ENCODE measurements around the gene TRIP6.

The TRIP6 gene

GRCh38 chr7:100867040-100867775, at the start of gene TRIP6:
Gene TRIP6, plus strand, starts transcription at chr7:100867387. Its CDS starts 111 bp downstream, at chr7:100867498.
- DNase-seq = peak; percentile 86

GRCh38 chr7:100818366-100818765, 48.8 kb upstream of the TRIP6 start:
- DNase-seq = no peak

GRCh38 chr7:100818825-100819224, 48.4 kb upstream of the TRIP6 start:
- DNase-seq = no peak

DNA sequence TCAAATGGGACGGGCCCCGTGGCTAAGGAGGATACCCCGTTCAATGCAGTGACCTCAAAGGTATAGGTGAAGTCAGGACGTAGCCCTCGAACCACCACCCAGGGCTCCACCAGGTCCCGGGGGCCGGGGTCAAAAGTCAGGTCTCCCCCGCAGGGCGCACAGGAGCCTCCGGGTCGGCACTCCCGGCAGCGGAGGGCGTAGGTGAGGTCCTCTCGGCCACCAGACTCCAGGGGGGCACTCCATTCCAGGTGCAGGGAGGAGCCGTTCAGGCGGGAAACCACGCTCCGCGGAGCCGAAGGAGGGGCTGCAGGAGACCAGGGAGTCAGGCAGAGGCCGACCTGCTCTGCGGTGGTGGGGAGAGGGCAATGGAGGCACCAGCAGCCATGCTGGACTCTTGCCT, 47.6 kb upstream of the TRIP6 start:
- DNase-seq = no peak

- no peak for DNase-seq
Measured at GRCh38 chr7:100822236-100823139, 44.7 kb upstream of the TRIP6 start.

GRCh38 chr7:100823140-100823525, 44.1 kb upstream of the TRIP6 start:
- DNase-seq = no peak

- DNase-seq = no peak
Measured at GRCh38 chr7:100823534-100823933, 43.7 kb upstream of the TRIP6 start.

GRCh38 chr7:100824499-100825214, 42.5 kb upstream of the TRIP6 start:
- no peak for DNase-seq

DNA sequence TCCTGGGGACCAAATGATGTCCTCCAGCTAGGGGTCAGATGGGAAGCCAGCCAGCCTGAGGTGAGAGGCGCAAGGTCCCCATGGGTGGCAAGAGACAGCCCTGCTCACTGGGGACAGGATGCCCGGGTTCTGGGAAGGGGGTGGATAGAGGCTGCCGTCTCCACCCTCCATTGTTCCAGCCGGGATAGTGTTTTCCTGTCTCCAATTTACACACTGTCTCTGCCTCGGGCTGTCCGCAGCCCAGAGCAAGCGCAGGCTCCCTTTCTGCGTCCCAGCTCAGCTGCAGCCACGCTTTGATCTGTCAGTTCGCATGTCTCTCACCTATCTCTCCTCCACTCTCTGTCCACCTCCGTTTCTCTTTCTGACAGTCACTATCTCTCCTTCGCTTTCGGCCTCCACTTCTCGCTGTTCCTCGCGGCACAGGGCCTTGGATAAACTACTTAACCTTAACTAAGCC, 41.9 kb upstream of the TRIP6 start:
- no peak for DNase-seq

DNA sequence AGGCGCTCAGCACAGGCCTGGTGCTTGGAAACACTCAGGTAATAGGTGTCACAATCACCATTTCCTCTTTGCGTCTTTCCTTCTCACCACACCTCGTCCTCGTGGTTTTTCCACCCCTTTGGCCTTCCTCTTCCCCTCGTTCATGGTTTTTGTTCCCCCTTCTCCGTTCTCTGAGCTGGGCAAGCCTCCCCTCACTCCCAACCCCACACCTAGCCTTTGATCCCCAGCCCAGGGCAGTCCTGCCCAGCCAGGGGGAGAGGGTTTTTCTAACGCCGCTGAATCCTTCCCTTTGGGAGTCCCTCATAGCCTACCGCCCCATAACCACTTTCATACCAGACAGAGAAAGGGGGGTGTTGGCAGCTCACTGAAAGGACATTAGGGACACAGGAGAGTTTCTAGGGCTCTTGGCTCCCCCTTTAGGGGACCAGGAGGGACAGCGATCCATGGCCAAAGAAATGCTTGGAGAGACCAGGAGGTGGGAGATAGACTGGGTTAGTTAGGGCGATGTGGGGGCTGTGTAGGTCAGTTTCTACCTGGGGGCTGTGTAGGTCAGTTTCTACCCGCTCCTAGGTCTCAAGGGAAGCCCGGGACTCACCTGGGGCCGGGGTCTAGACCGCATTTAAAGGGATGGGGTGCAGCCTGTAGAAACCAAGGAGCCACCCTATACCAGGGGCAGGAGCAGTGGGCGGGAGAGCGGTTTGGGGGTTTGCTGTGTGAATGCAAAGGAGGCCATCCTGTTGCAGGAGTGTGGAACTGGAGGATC, 41.3 kb upstream of the TRIP6 start:
- DNase-seq = no peak

- no peak for DNase-seq
Measured at GRCh38 chr7:100826514-100827329, 40.5 kb upstream of the TRIP6 start.

- DNase-seq = peak; percentile 26
Measured at GRCh38 chr7:100827330-100828226, 39.6 kb upstream of the TRIP6 start, which contains the start of gene EPHB4. Gene EPHB4, minus strand, starts transcription at chr7:100827523. Its CDS starts 493 bp downstream, at chr7:100827030.

- DNase-seq = no peak
Measured at GRCh38 chr7:100829150-100829716, 38.0 kb upstream of the TRIP6 start.

GRCh38 chr7:100830396-100830795, 36.8 kb upstream of the TRIP6 start:
- no peak for DNase-seq

DNA sequence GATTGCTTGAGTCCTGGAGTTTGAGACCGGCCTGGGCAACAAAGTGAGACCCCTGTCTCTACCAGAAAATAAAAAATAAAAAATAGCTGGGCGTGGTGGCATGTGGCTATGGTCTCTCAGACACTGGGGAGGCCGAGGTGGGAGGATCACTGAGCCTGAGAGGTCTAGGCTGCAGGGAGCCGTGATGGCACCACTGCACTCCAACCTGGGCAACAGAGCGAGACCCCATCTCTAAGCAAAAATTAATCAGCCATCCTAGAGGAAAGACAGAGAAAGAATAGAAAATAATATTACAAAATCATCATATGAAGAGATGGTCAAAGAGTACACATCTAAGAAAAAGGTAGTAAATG, 34.9 kb upstream of the TRIP6 start:
- DNase-seq = no peak

DNA sequence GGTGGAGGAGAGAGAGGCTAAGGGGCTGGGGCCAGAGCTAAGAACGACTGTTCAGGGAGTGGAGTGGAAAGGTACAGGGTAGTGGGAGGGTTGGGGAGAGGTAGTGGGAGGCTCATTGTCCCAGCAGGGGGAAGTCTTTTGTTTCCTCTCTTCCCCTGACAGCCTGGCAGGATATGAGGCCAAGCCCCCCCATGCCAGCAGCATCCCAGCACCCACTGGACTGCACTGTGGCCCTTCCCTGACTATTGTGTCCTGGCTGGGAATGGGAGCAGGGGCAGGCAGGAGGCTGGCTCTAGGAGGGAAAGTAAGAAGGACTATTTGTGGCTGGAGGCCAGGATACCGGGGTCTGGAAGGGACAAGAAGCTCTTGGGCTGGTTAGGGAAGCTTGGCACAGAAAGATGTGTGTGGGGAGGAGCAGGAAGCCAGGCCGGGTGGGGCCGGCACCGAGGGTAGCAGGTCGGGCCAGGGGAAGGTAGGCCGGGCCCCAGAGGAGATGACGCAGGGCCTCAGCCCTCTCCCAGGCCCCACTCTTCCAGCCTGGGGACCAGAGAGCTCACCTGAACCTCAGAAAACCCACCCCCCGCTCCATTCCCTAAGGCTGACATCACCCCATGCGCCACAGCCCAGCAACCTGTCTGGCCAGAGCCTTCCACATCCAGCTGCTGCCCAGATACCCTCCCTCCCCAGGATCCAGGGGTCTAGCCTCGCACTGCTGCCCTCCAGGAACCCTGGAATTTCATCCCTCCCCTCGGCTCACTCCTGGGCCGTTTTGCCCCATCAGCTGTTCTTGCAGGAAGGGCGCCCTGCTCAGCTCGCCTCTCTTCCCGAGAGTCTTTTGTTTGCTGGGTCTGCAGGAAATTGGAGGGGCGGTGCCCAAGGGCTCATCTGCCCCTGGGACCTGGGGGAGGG, 31.0 kb upstream of the TRIP6 start:
- DNase-seq = no peak

GRCh38 chr7:100836812-100837098, 30.4 kb upstream of the TRIP6 start:
- DNase-seq = no peak

DNA sequence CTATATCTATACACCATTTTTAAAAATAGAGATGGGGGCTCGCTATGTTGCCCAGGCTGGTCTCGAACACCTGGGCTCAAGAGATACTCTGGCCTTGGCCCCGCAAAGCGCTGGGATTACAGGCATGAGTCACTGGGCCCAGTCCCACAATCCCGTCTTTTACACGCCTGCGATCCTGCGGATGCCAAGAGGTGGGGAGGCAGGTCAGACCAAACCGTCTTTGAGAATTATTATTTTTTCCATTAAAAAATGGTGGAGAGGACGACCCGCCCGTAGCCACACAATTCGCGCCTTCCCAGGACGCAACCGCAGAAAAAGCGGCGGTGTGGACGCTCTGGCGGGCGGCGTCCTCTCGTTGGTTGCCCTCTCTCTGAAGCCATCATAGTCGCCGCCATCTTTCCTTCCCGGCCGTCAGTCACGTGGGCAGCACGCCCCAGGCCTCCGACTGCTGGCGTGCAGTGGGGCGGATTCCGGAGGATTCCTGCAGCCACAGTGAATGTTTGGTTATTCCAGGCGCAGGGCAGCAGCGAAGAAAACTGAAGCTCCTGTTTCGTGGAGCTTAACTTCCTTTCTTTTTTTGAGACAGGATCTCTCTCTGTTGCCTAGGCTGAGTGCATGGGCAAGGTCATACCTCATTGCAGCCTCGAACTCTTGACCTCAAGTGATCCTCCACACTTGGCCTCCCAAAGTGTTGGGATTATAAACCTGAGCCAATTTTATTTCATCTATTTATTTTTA, 29.9 kb upstream of the TRIP6 start:
- DNase-seq = peak; percentile 84

DNA sequence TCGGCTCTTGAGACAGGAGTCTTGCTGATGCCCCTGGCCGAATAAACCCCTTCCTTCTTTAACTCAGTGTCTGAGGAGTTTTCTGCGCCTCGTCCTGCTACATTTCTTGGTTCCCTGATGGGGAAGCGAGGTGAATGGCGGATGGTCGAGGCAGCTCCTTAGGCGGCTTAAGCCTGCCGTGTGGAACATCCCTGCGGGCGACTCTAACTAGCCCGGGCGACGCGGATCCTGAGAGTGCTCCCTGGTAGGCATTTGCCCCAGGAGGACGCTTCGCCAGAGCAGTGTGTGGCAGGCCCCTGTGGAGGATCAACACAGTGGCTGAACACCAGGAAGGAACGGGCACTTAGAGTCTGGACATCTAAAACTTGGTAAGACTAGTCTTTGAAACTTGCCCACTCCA, 27.8 kb upstream of the TRIP6 start:
- DNase-seq = no peak

All from stimulated activated CD8-positive, alpha-beta memory T cell treated with anti-CD3 and anti-CD28 coated beads, Interleukin-4, amount 100 ng/mL, for 48 hours (primary cell).